ENCODE data around the gene KLRD1. TPM values are rescaled to one million over a fixed set of nuclear protein-coding genes. Genes with fewer than 3 reads are reported as not detected.

KLRD1 gene
- total RNA-seq, 1 donor from 2014 or later = 0.65 TPM

- Mint-ChIP-seq H3K4me3 (no peak overlapping the region), H3K27me3 (ENCODE audit: low read depth) (no peaks in the 10 kb centered on the region), H3K9me3 (no peaks in the 10 kb centered on the region), H3K27ac (no peak overlapping the region), H3K4me1 (peaks cover 24% of the 10 kb centered on the region), H3K36me3 (no peaks in the 10 kb centered on the region)
- TF ChIP-seq, protein P1, sequence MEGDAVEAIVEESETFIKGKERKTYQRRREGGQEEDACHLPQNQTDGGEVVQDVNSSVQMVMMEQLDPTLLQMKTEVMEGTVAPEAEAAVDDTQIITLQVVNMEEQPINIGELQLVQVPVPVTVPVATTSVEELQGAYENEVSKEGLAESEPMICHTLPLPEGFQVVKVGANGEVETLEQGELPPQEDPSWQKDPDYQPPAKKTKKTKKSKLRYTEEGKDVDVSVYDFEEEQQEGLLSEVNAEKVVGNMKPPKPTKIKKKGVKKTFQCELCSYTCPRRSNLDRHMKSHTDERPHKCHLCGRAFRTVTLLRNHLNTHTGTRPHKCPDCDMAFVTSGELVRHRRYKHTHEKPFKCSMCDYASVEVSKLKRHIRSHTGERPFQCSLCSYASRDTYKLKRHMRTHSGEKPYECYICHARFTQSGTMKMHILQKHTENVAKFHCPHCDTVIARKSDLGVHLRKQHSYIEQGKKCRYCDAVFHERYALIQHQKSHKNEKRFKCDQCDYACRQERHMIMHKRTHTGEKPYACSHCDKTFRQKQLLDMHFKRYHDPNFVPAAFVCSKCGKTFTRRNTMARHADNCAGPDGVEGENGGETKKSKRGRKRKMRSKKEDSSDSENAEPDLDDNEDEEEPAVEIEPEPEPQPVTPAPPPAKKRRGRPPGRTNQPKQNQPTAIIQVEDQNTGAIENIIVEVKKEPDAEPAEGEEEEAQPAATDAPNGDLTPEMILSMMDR (IDR thresholded peaks at IDR 0.05; ENCODE audit: unreplicated experiment) = no peak
- no peak for DNase-seq (ENCODE audit: low spot score in 2 of 2, unreplicated experiment in 2 of 2)
Observed at GRCh38 chr12:10358131-10358530, 50.5 kb downstream of the KLRD1 start.

GRCh38 chr12:10358969-10359368, 51.3 kb downstream of the KLRD1 start:
- Mint-ChIP-seq H3K27ac (no peak overlapping the region), H3K36me3 (no peaks in the 10 kb centered on the region), H3K4me1 (peaks cover 24% of the 10 kb centered on the region), H3K9me3 (no peaks in the 10 kb centered on the region), H3K4me3 (no peak overlapping the region), H3K27me3 (ENCODE audit: low read depth) (no peaks in the 10 kb centered on the region)
- TF ChIP-seq, protein P1 (IDR thresholded peaks at IDR 0.05; ENCODE audit: unreplicated experiment) = no peak
- DNase-seq (ENCODE audit: low spot score in 2 of 2, unreplicated experiment in 2 of 2) = no peak

GRCh38 chr12:10361084-10361483, 53.4 kb downstream of the KLRD1 start:
- H3K27ac Mint-ChIP-seq = no peak overlapping the region
- TF ChIP-seq, protein P1 (IDR thresholded peaks at IDR 0.05; ENCODE audit: unreplicated experiment) = no peak
- no peaks in the 10 kb centered on the region for H3K36me3 Mint-ChIP-seq
- no peak for DNase-seq (ENCODE audit: low spot score in 2 of 2, unreplicated experiment in 2 of 2)
- peaks cover 16% of the 10 kb centered on the region for H3K4me1 Mint-ChIP-seq
- H3K9me3 Mint-ChIP-seq = no peaks in the 10 kb centered on the region
- H3K27me3 Mint-ChIP-seq (ENCODE audit: low read depth) = no peaks in the 10 kb centered on the region
- H3K4me3 Mint-ChIP-seq = no peak overlapping the region

GRCh38 chr12:10361622-10362021, 54.0 kb downstream of the KLRD1 start:
- TF ChIP-seq, protein P1 (IDR thresholded peaks at IDR 0.05; ENCODE audit: unreplicated experiment) = no peak
- Mint-ChIP-seq H3K4me3 (no peak overlapping the region), H3K36me3 (no peaks in the 10 kb centered on the region), H3K27me3 (ENCODE audit: low read depth) (no peaks in the 10 kb centered on the region), H3K4me1 (peaks cover 14% of the 10 kb centered on the region), H3K27ac (no peak overlapping the region), H3K9me3 (no peaks in the 10 kb centered on the region)
- no peak for DNase-seq (ENCODE audit: low spot score in 2 of 2, unreplicated experiment in 2 of 2)

DNA sequence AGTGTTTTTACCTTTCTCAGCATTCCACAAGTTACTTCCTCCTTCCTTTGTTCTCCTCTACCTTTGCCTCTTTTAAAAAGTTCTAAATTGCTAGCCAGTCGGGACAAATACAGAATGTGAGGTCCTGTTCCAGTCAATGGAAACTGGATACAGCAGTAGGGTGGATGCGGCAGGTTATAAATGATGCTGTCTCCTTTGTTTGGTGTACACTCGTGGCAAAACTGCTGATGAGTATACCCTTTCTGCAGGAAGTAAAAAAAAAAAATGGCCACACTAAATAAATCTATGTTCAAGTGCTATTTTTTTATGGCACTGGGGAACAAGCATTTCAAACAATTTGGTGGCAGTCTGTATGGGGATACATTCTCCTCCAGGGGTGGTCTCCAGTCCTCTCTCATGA, 54.7 kb downstream of the KLRD1 start:
- DNase-seq (ENCODE audit: low spot score in 2 of 2, unreplicated experiment in 2 of 2) = no peak
- Mint-ChIP-seq H3K4me3 (no peak overlapping the region), H3K4me1 (peaks cover 14% of the 10 kb centered on the region), H3K9me3 (no peaks in the 10 kb centered on the region), H3K36me3 (no peaks in the 10 kb centered on the region), H3K27me3 (ENCODE audit: low read depth) (no peaks in the 10 kb centered on the region), H3K27ac (no peak overlapping the region)
- TF ChIP-seq, protein P1 (IDR thresholded peaks at IDR 0.05; ENCODE audit: unreplicated experiment) = no peak
